Measurements from ENCODE around the gene FGF12.

DNA sequence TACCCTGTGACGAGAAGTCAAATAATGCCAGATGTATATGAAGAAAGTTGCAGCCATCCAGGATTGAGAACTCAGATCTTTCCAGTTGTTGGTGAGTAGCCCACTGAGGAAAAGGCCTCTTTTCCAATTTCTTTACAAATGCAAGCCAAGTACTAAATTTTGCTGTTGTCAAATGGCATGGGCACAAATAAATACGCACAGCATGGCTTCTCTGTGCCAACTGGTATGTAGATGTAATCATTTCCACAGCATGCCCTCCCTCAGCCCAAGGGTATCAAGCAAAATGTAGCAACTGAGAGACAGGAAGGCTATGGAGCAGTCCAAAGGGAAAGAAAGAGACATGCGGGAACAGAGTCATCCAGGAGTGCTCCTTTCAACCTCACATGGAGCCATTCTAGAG lies 105.4 kb downstream of the FGF12 start:
- TF ChIP-seq, protein P1, sequence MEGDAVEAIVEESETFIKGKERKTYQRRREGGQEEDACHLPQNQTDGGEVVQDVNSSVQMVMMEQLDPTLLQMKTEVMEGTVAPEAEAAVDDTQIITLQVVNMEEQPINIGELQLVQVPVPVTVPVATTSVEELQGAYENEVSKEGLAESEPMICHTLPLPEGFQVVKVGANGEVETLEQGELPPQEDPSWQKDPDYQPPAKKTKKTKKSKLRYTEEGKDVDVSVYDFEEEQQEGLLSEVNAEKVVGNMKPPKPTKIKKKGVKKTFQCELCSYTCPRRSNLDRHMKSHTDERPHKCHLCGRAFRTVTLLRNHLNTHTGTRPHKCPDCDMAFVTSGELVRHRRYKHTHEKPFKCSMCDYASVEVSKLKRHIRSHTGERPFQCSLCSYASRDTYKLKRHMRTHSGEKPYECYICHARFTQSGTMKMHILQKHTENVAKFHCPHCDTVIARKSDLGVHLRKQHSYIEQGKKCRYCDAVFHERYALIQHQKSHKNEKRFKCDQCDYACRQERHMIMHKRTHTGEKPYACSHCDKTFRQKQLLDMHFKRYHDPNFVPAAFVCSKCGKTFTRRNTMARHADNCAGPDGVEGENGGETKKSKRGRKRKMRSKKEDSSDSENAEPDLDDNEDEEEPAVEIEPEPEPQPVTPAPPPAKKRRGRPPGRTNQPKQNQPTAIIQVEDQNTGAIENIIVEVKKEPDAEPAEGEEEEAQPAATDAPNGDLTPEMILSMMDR (IDR thresholded peaks at IDR 0.05) = no peak
- TF ChIP-seq EP300 (IDR thresholded peaks at IDR 0.05; ENCODE audit: low read depth) = no peak
- no peak for TF ChIP-seq POLR2AphosphoS5 (IDR thresholded peaks at IDR 0.05)
- no peak for TF ChIP-seq POLR2A (IDR thresholded peaks at IDR 0.05)
